Dedifferentiated amniotic fluid mesenchymal stem cell (primary cell): ENCODE measurements around the gene GNA14.
"Not testable (repeated sequence)": the region's sequence is repeated elsewhere in the genome, so short reads cannot be mapped to it uniquely, and the experiment has no call there.

ENCODE experiments used
- DNase-seq: peaks from one replicate; pipeline ENCODE4 v3.0.0-alpha.2; 2016; ENCODE audit errors: extremely low spot score

Gene GNA14

GRCh38 chr9:77648234-77649108 is at the start of gene GNA14:
Gene GNA14 (minus strand): TSS chr9:77648322. CDS start chr9:77647793, 529 bp downstream.
- no peak for DNase-seq

- no peak for DNase-seq
Observed at GRCh38 chr9:77697238-77697984, 49.3 kb upstream of the GNA14 start.

GRCh38 chr9:77690723-77691122 is 42.6 kb upstream of the GNA14 start:
- DNase-seq: not testable (repeated sequence)

- DNase-seq: not testable (repeated sequence)
Observed at GRCh38 chr9:77690119-77690518, 42.0 kb upstream of the GNA14 start.

- not testable (repeated sequence) for DNase-seq
Observed at GRCh38 chr9:77687737-77688136, 39.6 kb upstream of the GNA14 start.

GRCh38 chr9:77680581-77680980 is 32.5 kb upstream of the GNA14 start:
- no peak for DNase-seq

- no peak for DNase-seq
Observed at GRCh38 chr9:77679661-77680368, 31.7 kb upstream of the GNA14 start.

- DNase-seq: no peak
Observed at GRCh38 chr9:77679088-77679487, 31.0 kb upstream of the GNA14 start.

- DNase-seq: no peak
Observed at GRCh38 chr9:77677957-77678535, 29.9 kb upstream of the GNA14 start.

- DNase-seq: no peak
Observed at GRCh38 chr9:77677397-77677796, 29.3 kb upstream of the GNA14 start.

- peak; percentile 66 for DNase-seq
Observed at GRCh38 chr9:77673941-77674791, 26.0 kb upstream of the GNA14 start.

GRCh38 chr9:77672183-77672582 is 24.1 kb upstream of the GNA14 start:
- DNase-seq: no peak

- no peak for DNase-seq
Observed at GRCh38 chr9:77667151-77667550, 19.0 kb upstream of the GNA14 start.

GRCh38 chr9:77663754-77664153 is 15.6 kb upstream of the GNA14 start:
- DNase-seq: no peak

- no peak for DNase-seq
Observed at GRCh38 chr9:77661566-77662085, 13.5 kb upstream of the GNA14 start.

- DNase-seq: no peak
Observed at GRCh38 chr9:77659926-77660325, 11.8 kb upstream of the GNA14 start.

GRCh38 chr9:77651203-77651602 is 3.1 kb upstream of the GNA14 start:
- no peak for DNase-seq

- DNase-seq: no peak
Observed at GRCh38 chr9:77649109-77649812, 1.1 kb upstream of the GNA14 start.

- no peak for DNase-seq
Observed at GRCh38 chr9:77647267-77648233, 572 bp downstream of the GNA14 start.
